Limb (tissue), 2 donors: ENCODE results near the gene CLDN34.
A peak's percentile ranks its signal among the peaks of the same experiment; 100 is the strongest.

Experiments
- DNase-seq, 2 donors: peaks; one replicate each; pipeline ENCODE4 v3.0.0-alpha.2; 2016; ENCODE audit errors: extremely low spot score in 2 of 2

Gene CLDN34

GRCh38 chrX:10015723-10016518 lies 48.8 kb downstream of the CLDN34 start:
- peak in 1 of 2 donors; percentile 53 for DNase-seq

DNA sequence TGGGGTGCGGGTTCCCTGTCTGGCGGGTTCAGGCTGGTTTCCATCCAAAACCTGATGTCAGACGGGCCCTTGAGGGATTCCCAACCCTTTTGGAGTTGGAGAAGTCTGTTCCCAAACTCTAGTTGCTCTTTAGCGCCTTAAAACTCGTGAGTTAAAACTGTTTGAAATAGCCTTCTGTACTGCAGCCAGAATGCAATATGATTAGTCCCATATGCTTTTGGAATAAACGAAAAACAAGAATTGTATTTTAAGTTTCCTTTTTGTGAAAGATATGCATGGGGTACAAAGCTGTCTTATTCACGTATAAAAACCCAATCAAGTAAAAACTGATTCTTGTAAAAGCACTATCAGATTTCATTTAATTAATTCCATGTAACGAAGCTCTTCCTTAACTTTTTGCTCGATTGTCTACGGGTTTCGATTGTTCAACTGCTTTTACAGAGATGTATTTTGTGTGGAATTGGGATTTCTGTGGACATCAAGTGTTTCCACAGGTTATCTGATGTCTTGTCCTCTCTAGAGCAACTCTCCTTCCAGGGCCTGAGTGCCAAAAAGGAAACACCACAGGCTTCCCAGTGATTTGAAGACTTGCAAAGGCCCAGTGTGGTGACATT lies 49.5 kb downstream of the CLDN34 start:
- no peak for DNase-seq

- no peak for DNase-seq
Measured at GRCh38 chrX:10017872-10018271, 50.7 kb downstream of the CLDN34 start.
